B cell (primary cell): Measurements from ENCODE around the gene GPC5. TPM values are rescaled to one million over a fixed set of nuclear protein-coding genes. Genes with fewer than 3 reads are reported as not detected.

Experiments used
- ATAC-seq: fragments of 200-7000 bp; cut with Tn5 transposase; one replicate; pipeline ENCODE4 v1.10.0; 2021; ENCODE audit warnings: low read depth, mild to moderate bottlenecking, moderate number of reproducible peaks, moderate library complexity
- CTCF ChIA-PET: fragments of 350-600 bp; sonication (Branson Sonifier 250); formaldehyde crosslinking; loops from one replicate; lab custom pipeline; 2021; ENCODE audit warnings: antibody characterized with exemption, inconsistent platforms; lab: Charles Lee
- POLR2A ChIA-PET: fragments of 350-600 bp; sonication (Branson Sonifier 250); formaldehyde crosslinking; loops from one replicate; lab custom pipeline; 2021; ENCODE audit warnings: antibody characterized with exemption; lab: Charles Lee
- DNase-seq: peaks from one replicate; pipeline ENCODE4 v3.0.0; 2013
- H2AFZ ChIP-seq: 2 replicates; pipeline ENCODE4 v1.6.1; 2012; ENCODE audit warnings: mild to moderate bottlenecking, low read depth, low read length; ENCODE audit not compliant: insufficient read depth, poor library complexity, severe bottlenecking
- H3K27ac ChIP-seq, 2 donors: 1 replicate in 1 of 2; 2 replicates in 1 of 2; pipeline ENCODE4 v1.5.1; 2012 to 2013; ENCODE audit warnings: low read length in 2 of 2, mild to moderate bottlenecking in 2 of 2, moderate library complexity in 1 of 2
- H3K27me3 ChIP-seq, 4 experiments: fragments of 200-600 bp in 1 of 4; sonication (generic) in 1 of 4; replicated peaks in 1 of 4; 1 replicate in 2 of 4; 2 replicates in 2 of 4; pipeline versions ENCODE4 v1.6.1 to v1.7.0; 2013 to 2016; ENCODE audit warnings: low read length in 3 of 4, mild to moderate bottlenecking in 2 of 4, mixed read lengths in 1 of 4, moderate library complexity in 1 of 4; ENCODE audit not compliant: insufficient read depth in 4 of 4, control insufficient read depth in 3 of 4; ENCODE audit errors: control extremely low read depth in 1 of 4
- H3K36me3 ChIP-seq, 2 experiments: replicated peaks in 1 of 2; 1 replicate in 1 of 2; 2 replicates in 1 of 2; pipeline versions ENCODE4 v1.6.1 to v1.7.1; 2013; ENCODE audit warnings: low read length in 1 of 2; ENCODE audit not compliant: insufficient read depth in 2 of 2, control insufficient read depth in 1 of 2; ENCODE audit errors: control extremely low read depth in 1 of 2, extremely low read depth in 1 of 2
- H3K4me1 ChIP-seq, 2 donors: fragments of 200-600 bp in 1 of 2; sonication (generic) in 1 of 2; 1 replicate in 1 of 2; 2 replicates in 1 of 2; pipeline versions ENCODE4 v1.5.1 to v1.6.1; 2013 to 2017; ENCODE audit warnings: low read length in 2 of 2; ENCODE audit not compliant: control insufficient read depth in 2 of 2, insufficient read depth in 2 of 2
- H3K4me2 ChIP-seq: replicated peaks from 2 replicates; pipeline ENCODE3; 2012; ENCODE audit warnings: mild to moderate bottlenecking, low read depth, low read length; ENCODE audit not compliant: poor library complexity, severe bottlenecking
- H3K4me3 ChIP-seq, 5 experiments: fragments of 200-600 bp in 1 of 5; sonication (generic) in 1 of 5; 1 replicate in 3 of 5; 2 replicates in 2 of 5; pipeline versions ENCODE4 v1.5.1 to v1.7.0; 2011 to 2016; ENCODE audit warnings: low read length in 4 of 5, mild to moderate bottlenecking in 4 of 5, low read depth in 2 of 5, control low read depth in 1 of 5, moderate library complexity in 1 of 5; ENCODE audit not compliant: insufficient read depth in 1 of 5; ENCODE audit errors: control extremely low read depth in 1 of 5, extremely low read depth in 1 of 5
- H3K79me2 ChIP-seq: fragments of 200-600 bp; sonication (generic); one replicate; pipeline ENCODE4 v1.6.0; 2016; ENCODE audit warnings: low read length; ENCODE audit not compliant: control insufficient read depth, insufficient read depth
- H3K9ac ChIP-seq: fragments of 200-600 bp; sonication (generic); 2 replicates; pipeline ENCODE4 v1.6.1; 2017; ENCODE audit warnings: mild to moderate bottlenecking, low read length, moderate library complexity
- H3K9me3 ChIP-seq, 3 donors: one replicate each; pipeline versions ENCODE4 v1.6.1 to v1.7.1; 2013; ENCODE audit warnings: low read length in 2 of 3; ENCODE audit not compliant: control insufficient read depth in 2 of 3, insufficient read depth in 1 of 3; ENCODE audit errors: control extremely low read depth in 1 of 3
- H4K20me1 ChIP-seq: 2 replicates; pipeline ENCODE4 v1.6.0; 2012; ENCODE audit warnings: mild to moderate bottlenecking, low read length; ENCODE audit not compliant: insufficient read depth, control insufficient read depth, poor library complexity, severe bottlenecking
- H3K27ac Mint-ChIP-seq: one replicate; pipeline ENCODE4 v1.8.0; 2021; ENCODE audit warnings: mixed read lengths
- H3K27me3 Mint-ChIP-seq: one replicate; pipeline ENCODE4 v1.8.0; 2021; ENCODE audit warnings: mixed read lengths
- H3K4me1 Mint-ChIP-seq: one replicate; pipeline ENCODE4 v1.8.0; 2021; ENCODE audit warnings: mixed read lengths
- H3K4me3 Mint-ChIP-seq: one replicate; pipeline ENCODE4 v1.8.0; 2021; ENCODE audit warnings: mixed read lengths
- H3K9me3 Mint-ChIP-seq: one replicate; pipeline ENCODE4 v1.8.0; 2022; ENCODE audit warnings: mixed read lengths; ENCODE audit not compliant: insufficient read depth
- EZH2 ChIP-seq: IDR thresholded peaks from 2 replicates; pipeline ENCODE4 v1.6.1; 2012; ENCODE audit warnings: borderline replicate concordance, low read depth, mild to moderate bottlenecking, moderate library complexity, low read length; ENCODE audit not compliant: insufficient read depth, poor library complexity, severe bottlenecking
- WGBS: methylation state at CpG from one replicate; pipeline ENCODE4 v1.1.5; 2013; ENCODE audit warnings: missing lambda C conversion rate; ENCODE audit not compliant: insufficient coverage; 5-methylcytosine and 5-hydroxymethylcytosine counted together
- intact Hi-C: fragments of 100-400 bp; cut with micrococcal nuclease; formaldehyde crosslinking; loops from one replicate; pipeline ENCODE4 v1.10.0; 2022
- polyA plus RNA-seq: library from polyadenylated mRNA; depleted of rRNA; stranded (reverse); fragments of >200 nt; gene quantifications from 2 replicates; pipeline ENCODE4 v1.2.3, GENCODE V29; 2012
- total RNA-seq, 2 donors: library from RNA; stranded (reverse); fragments of 120-200 nt in 1 of 2; gene quantifications; 1 replicate in 1 of 2; 2 replicates in 1 of 2; pipeline versions ENCODE4 v1.2.3 to v1.2.4, GENCODE V29; 2013 to 2022
- TF ChIP-seq, protein P1 (sequence below): fragments of 200-600 bp; IDR thresholded peaks from one replicate; pipeline ENCODE4 v1.8.0; 2022; ENCODE audit warnings: antibody characterized with exemption, mild to moderate bottlenecking

Gene GPC5
- total and polyA plus RNA-seq, 2 donors (not counting 1 experiment from before 2014, with no cell fraction given): 0.15 to 0.30 TPM

- H3K9me3 ChIP-seq: no peaks in the 10 kb centered on the region
- H3K27me3 ChIP-seq: no peaks in the 10 kb centered on the region
- ChIA-PET CTCF (no interaction called here), POLR2A (no interaction called here)
- H3K9me3 Mint-ChIP-seq: no peaks in the 10 kb centered on the region
- intact Hi-C loops: no loop called here
- peaks cover 2% of the 10 kb centered on the region for H3K4me1 Mint-ChIP-seq
- peaks cover 0 to under 1% of the 10 kb centered on the region in 2 donors for H3K4me1 ChIP-seq
- H3K36me3 ChIP-seq: no peaks in the 10 kb centered on the region
- H3K9ac ChIP-seq: no peak overlapping the region
- ATAC-seq (no peak), DNase-seq (no peak)
- no peak overlapping the region for H2AFZ ChIP-seq
- no peaks in the 10 kb centered on the region for H3K27me3 Mint-ChIP-seq
- H3K79me2 ChIP-seq: no peaks in the 10 kb centered on the region
- H4K20me1 ChIP-seq: no peaks in the 10 kb centered on the region
- H3K27ac Mint-ChIP-seq: no peak overlapping the region
- H3K4me2 ChIP-seq: no peak overlapping the region
- H3K4me3 Mint-ChIP-seq: no peak overlapping the region
- no peak overlapping the region for H3K4me3 ChIP-seq
- WGBS: no CpG with 5 or more reads among the region's 2 CpGs
- no peak overlapping the region for H3K27ac ChIP-seq
- TF ChIP-seq, protein P1, sequence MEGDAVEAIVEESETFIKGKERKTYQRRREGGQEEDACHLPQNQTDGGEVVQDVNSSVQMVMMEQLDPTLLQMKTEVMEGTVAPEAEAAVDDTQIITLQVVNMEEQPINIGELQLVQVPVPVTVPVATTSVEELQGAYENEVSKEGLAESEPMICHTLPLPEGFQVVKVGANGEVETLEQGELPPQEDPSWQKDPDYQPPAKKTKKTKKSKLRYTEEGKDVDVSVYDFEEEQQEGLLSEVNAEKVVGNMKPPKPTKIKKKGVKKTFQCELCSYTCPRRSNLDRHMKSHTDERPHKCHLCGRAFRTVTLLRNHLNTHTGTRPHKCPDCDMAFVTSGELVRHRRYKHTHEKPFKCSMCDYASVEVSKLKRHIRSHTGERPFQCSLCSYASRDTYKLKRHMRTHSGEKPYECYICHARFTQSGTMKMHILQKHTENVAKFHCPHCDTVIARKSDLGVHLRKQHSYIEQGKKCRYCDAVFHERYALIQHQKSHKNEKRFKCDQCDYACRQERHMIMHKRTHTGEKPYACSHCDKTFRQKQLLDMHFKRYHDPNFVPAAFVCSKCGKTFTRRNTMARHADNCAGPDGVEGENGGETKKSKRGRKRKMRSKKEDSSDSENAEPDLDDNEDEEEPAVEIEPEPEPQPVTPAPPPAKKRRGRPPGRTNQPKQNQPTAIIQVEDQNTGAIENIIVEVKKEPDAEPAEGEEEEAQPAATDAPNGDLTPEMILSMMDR: no peak
- no peak for TF ChIP-seq EZH2
Observed at GRCh38 chr13:91909617-91910016, 511.2 kb downstream of the GPC5 start.

- Histone ChIP-seq H3K9ac (no peak overlapping the region), H3K27ac (no peak overlapping the region), H3K4me3 (no peak overlapping the region), H3K36me3 (no peaks in the 10 kb centered on the region), H2AFZ (no peak overlapping the region), H3K9me3 (no peaks in the 10 kb centered on the region), H3K79me2 (no peaks in the 10 kb centered on the region), H3K4me1 (no peaks in the 10 kb centered on the region), H3K4me2 (no peak overlapping the region), H3K27me3 (no peaks in the 10 kb centered on the region), H4K20me1 (no peaks in the 10 kb centered on the region)
- 100% methylated on average over 2 of the region's 6 CpGs for WGBS
- Mint-ChIP-seq H3K4me3 (no peak overlapping the region), H3K4me1 (no peaks in the 10 kb centered on the region), H3K27ac (no peak overlapping the region), H3K27me3 (no peaks in the 10 kb centered on the region), H3K9me3 (peaks cover 2% of the 10 kb centered on the region)
- TF ChIP-seq, protein P1: no peak
- TF ChIP-seq EZH2: no peak
- POLR2A ChIA-PET: no interaction called here
- CTCF ChIA-PET: no interaction called here
- no peak for ATAC-seq
- intact Hi-C loops: no loop called here
- DNase-seq: no peak
Observed at GRCh38 chr13:91922969-91923592, 524.7 kb downstream of the GPC5 start.
